H1 (cell line): ENCODE results near the gene ADNP. TPM values are rescaled to one million over a fixed set of nuclear protein-coding genes. Genes with fewer than 3 reads are reported as not detected.
A peak's percentile ranks its signal among the peaks of the same experiment; 100 is the strongest.

Experiments
- CTCF ChIA-PET: fragments of 300-600 bp; sonication (Branson Sonifier 250); formaldehyde crosslinking; loops from one replicate; lab custom pipeline; 2021; ENCODE audit not compliant: partially characterized antibody; lab: Charles Lee
- POLR2A ChIA-PET: fragments of 300-600 bp; sonication (Branson Sonifier 250); formaldehyde crosslinking; loops from one replicate; lab custom pipeline; 2021; ENCODE audit warnings: inconsistent platforms; ENCODE audit not compliant: partially characterized antibody; lab: Charles Lee
- DNase-seq, 2 experiments: peaks; one replicate each; pipeline versions ENCODE4 v3.0.0 to v3.0.0-alpha.2; 2010 to 2022; ENCODE audit warnings: low spot score in 2 of 2, low read depth in 1 of 2, mixed read lengths in 1 of 2
- FAIRE-seq: peaks from 2 replicates; lab custom pipeline; 2011; peaks lifted over from hg19 to GRCh38; lab: Jason Lieb, UNC
- H2AFZ ChIP-seq: 2 replicates; pipeline ENCODE4 v1.8.1; 2012; ENCODE audit warnings: low read length, inconsistent platforms
- H2AK5ac ChIP-seq: 2 replicates; pipeline ENCODE4 v1.6.1; 2013; ENCODE audit warnings: low read depth, low read length
- H2BK120ac ChIP-seq: replicated peaks from 2 replicates; pipeline ENCODE3; 2013; ENCODE audit warnings: low read depth, low read length, inconsistent platforms
- H2BK12ac ChIP-seq: 2 replicates; pipeline ENCODE4 v1.6.1; 2013; ENCODE audit warnings: low read depth, low read length
- H2BK15ac ChIP-seq: 2 replicates; pipeline ENCODE4 v1.6.1; 2013; ENCODE audit warnings: low read length
- H2BK20ac ChIP-seq: 2 replicates; pipeline ENCODE4 v1.6.1; 2013; ENCODE audit warnings: low read length
- H2BK5ac ChIP-seq: 2 replicates; pipeline ENCODE4 v1.6.1; 2013; ENCODE audit warnings: low read depth, low read length
- H3K14ac ChIP-seq: 2 replicates; pipeline ENCODE4 v1.6.1; 2013; ENCODE audit warnings: inconsistent platforms; ENCODE audit not compliant: insufficient read length
- H3K18ac ChIP-seq: 2 replicates; pipeline ENCODE4 v1.6.1; 2013; ENCODE audit warnings: low read length; ENCODE audit errors: extremely low read depth
- H3K23ac ChIP-seq: 2 replicates; pipeline ENCODE4 v1.6.1; 2013; ENCODE audit warnings: inconsistent platforms; ENCODE audit not compliant: insufficient read length
- H3K23me2 ChIP-seq: 2 replicates; pipeline ENCODE4 v1.6.1; 2013; ENCODE audit warnings: low read depth, low read length
- H3K27ac ChIP-seq: 2 replicates; pipeline ENCODE4 v1.6.1; 2011; ENCODE audit warnings: low read depth, low read length, inconsistent platforms
- H3K27me3 ChIP-seq, 4 experiments: replicated peaks in 1 of 4; 1 replicate in 1 of 4; 2 replicates in 3 of 4; pipeline versions ENCODE4 v1.6.1 to v1.8.1; 2011 to 2013; ENCODE audit warnings: low read length in 3 of 4, mild to moderate bottlenecking in 3 of 4, inconsistent platforms in 2 of 4, mixed read lengths in 2 of 4, moderate library complexity in 1 of 4; ENCODE audit not compliant: control insufficient read depth in 3 of 4, insufficient read depth in 3 of 4; ENCODE audit errors: extremely low read depth in 1 of 4
- H3K36me3 ChIP-seq, 4 experiments: 2 replicates each; pipeline versions ENCODE4 v1.6.1 to v1.8.1; 2011 to 2013; ENCODE audit warnings: mild to moderate bottlenecking in 4 of 4, low read length in 3 of 4, moderate library complexity in 2 of 4, control low read depth in 1 of 4, inconsistent platforms in 1 of 4; ENCODE audit not compliant: insufficient read depth in 4 of 4, control insufficient read depth in 2 of 4
- H3K4ac ChIP-seq: replicated peaks from 2 replicates; pipeline ENCODE3; 2013; ENCODE audit warnings: low read length, low read depth, mixed read lengths, inconsistent platforms; ENCODE audit not compliant: insufficient read length
- H3K4me1 ChIP-seq, 4 experiments: replicated peaks in 1 of 4; 1 replicate in 1 of 4; 2 replicates in 3 of 4; pipeline versions ENCODE4 v1.6.1 to v1.8.1; 2011 to 2013; ENCODE audit warnings: low read length in 3 of 4, inconsistent platforms in 2 of 4, mixed read lengths in 1 of 4; ENCODE audit not compliant: insufficient read depth in 4 of 4, control insufficient read depth in 3 of 4
- H3K4me2 ChIP-seq, 2 experiments: 2 replicates each; pipeline versions ENCODE4 v1.6.1 to v1.8.1; 2011 to 2013; ENCODE audit warnings: low read depth in 2 of 2, low read length in 2 of 2, control low read depth in 1 of 2, inconsistent platforms in 1 of 2, mild to moderate bottlenecking in 1 of 2; ENCODE audit not compliant: insufficient read depth in 1 of 2
- H3K4me3 ChIP-seq, 4 experiments: fragments of 200-600, 300-600 bp in 1 of 4; sonication (generic), shearing (Covaris generic), sonication (Bioruptor Twin) in 1 of 4; 2 replicates each; pipeline versions ENCODE4 v1.5.1 to v1.8.1; 2011 to 2016; ENCODE audit warnings: low read length in 4 of 4, low read depth in 3 of 4, control low read depth in 2 of 4, inconsistent platforms in 2 of 4, mild to moderate bottlenecking in 2 of 4, mixed read lengths in 1 of 4, moderate library complexity in 1 of 4; ENCODE audit not compliant: insufficient read depth in 2 of 4; ENCODE audit errors: extremely low read depth in 1 of 4
- H3K56ac ChIP-seq: replicated peaks from 2 replicates; pipeline ENCODE3; 2013; ENCODE audit warnings: low read depth, mild to moderate bottlenecking, mixed read lengths, low read length, inconsistent platforms; ENCODE audit not compliant: insufficient read length
- H3K79me1 ChIP-seq: 2 replicates; pipeline ENCODE4 v1.6.1; 2013; ENCODE audit warnings: low read depth, low read length, control low read depth
- H3K79me2 ChIP-seq, 2 experiments: 2 replicates each; pipeline versions ENCODE4 v1.6.1 to v1.8.1; 2012 to 2013; ENCODE audit warnings: low read length in 2 of 2, mild to moderate bottlenecking in 2 of 2, inconsistent platforms in 1 of 2; ENCODE audit not compliant: insufficient read depth in 2 of 2, control insufficient read depth in 1 of 2
- H3K9ac ChIP-seq, 4 experiments: replicated peaks in 1 of 4; 1 replicate in 1 of 4; 2 replicates in 3 of 4; pipeline versions ENCODE4 v1.6.1 to v1.8.1; 2011 to 2013; ENCODE audit warnings: low read depth in 3 of 4, low read length in 3 of 4, control low read depth in 2 of 4, mild to moderate bottlenecking in 2 of 4, moderate library complexity in 2 of 4, inconsistent platforms in 1 of 4; ENCODE audit errors: extremely low read depth in 1 of 4
- H3K9me3 ChIP-seq, 2 experiments: 2 replicates each; pipeline versions ENCODE4 v1.6.1 to v1.8.1; 2012 to 2013; ENCODE audit warnings: mild to moderate bottlenecking in 2 of 2, moderate library complexity in 2 of 2, control low read depth in 1 of 2, inconsistent platforms in 1 of 2, low read depth in 1 of 2, low read length in 1 of 2, mixed read lengths in 1 of 2; ENCODE audit not compliant: insufficient read depth in 2 of 2
- H4K20me1 ChIP-seq, 2 experiments: replicated peaks in 1 of 2; 2 replicates each; pipeline versions ENCODE3 to v1.8.1; 2011 to 2013; ENCODE audit warnings: inconsistent platforms in 2 of 2, low read length in 2 of 2, mild to moderate bottlenecking in 1 of 2; ENCODE audit not compliant: insufficient read depth in 2 of 2, control insufficient read depth in 1 of 2
- H4K5ac ChIP-seq: 2 replicates; pipeline ENCODE4 v1.6.1; 2013; ENCODE audit warnings: low read length, low read depth, mixed read lengths, inconsistent platforms; ENCODE audit not compliant: insufficient read length
- H4K8ac ChIP-seq: 2 replicates; pipeline ENCODE4 v1.8.0; 2013; ENCODE audit warnings: mild to moderate bottlenecking, moderate library complexity, low read length, inconsistent platforms; ENCODE audit not compliant: insufficient read depth; ENCODE audit errors: extremely low read depth
- H4K91ac ChIP-seq: replicated peaks from 2 replicates; pipeline ENCODE3; 2013; ENCODE audit warnings: low read length, mixed read lengths, inconsistent platforms; ENCODE audit not compliant: insufficient read length
- BACH1 ChIP-seq: IDR thresholded peaks from 2 replicates; pipeline ENCODE4 v1.6.1; 2012; ENCODE audit warnings: low read length, improper control_type of control experiment
- POLR2AphosphoS5 ChIP-seq: IDR thresholded peaks from 2 replicates; pipeline ENCODE4 v1.6.1; 2011; ENCODE audit warnings: low read depth, low read length
- WGBS, 2 experiments: shearing (Covaris generic) in 1 of 2; methylation state at CpG; one replicate each; pipeline versions ENCODE4 v1.1.6 to v1.1.7; 2013 to 2015; ENCODE audit warnings: low lambda C conversion rate in 2 of 2, mixed read lengths in 2 of 2, inconsistent platforms in 1 of 2, low coverage in 1 of 2, missing lambda C conversion rate in 1 of 2; ENCODE audit not compliant: insufficient replicate concordance in 2 of 2, insufficient coverage in 1 of 2, insufficient read length in 1 of 2; ENCODE audit errors: extremely low coverage in 1 of 2, missing lambda C conversion rate in 1 of 2; 5-methylcytosine and 5-hydroxymethylcytosine counted together
- polyA plus RNA-seq, 7 experiments: library from polyadenylated mRNA; depleted of rRNA in 3 of 7; stranded (reverse) in 5 of 7; unstranded in 2 of 7; fragments of >200 nt in 5 of 7; fragments of 200-250 nt in 2 of 7; gene quantifications; 1 replicate in 5 of 7; 2 replicates in 1 of 7; 4 replicates in 1 of 7; pipeline versions ENCODE4 v1.2.1 to v1.2.3, GENCODE V29; 2011 to 2013; ENCODE audit warnings: missing spikeins in 2 of 7, mixed read lengths in 2 of 7
- total RNA-seq: library from RNA; stranded (reverse); fragmentation: NEBNext Ultra II Directional; extraction: Animal tissue kit (Norgen Biotek cat#: 25700); gene quantifications from 2 replicates; pipeline ENCODE4 v1.2.1, GENCODE V29; 2021

The ADNP gene
- total and polyA plus RNA-seq, 2 of the 8 experiments (the other 6 are each of a cell fraction or from before 2014, with no cell fraction given) = 31.6 to 123 TPM

- Histone ChIP-seq H3K9ac (no peak overlapping the region), H3K27me3 (no peaks in the 10 kb centered on the region), H3K4ac (no peak overlapping the region), H3K27ac (no peak overlapping the region), H2BK120ac (no peak overlapping the region), H3K4me3 (no peak overlapping the region), H3K36me3 (peaks cover 0 to 54% (median 5%) of the 10 kb centered on the region in 4 experiments; a peak in 6 of 8 replicates), H3K79me2 (peaks cover 71 to 100% of the 10 kb centered on the region in 2 experiments), H4K5ac (no peak overlapping the region), H4K91ac (no peak overlapping the region), H3K4me1 (peaks cover 0 to 11% (median 6%) of the 10 kb centered on the region in 4 experiments; a peak in 4 of 7 replicates), H2BK5ac (no peak overlapping the region), H2AK5ac (no peak overlapping the region), H3K9me3 (no peaks in the 10 kb centered on the region), H3K4me2 (no peak overlapping the region), H3K18ac (no peak overlapping the region), H4K8ac (no peak overlapping the region), H3K56ac (no peak overlapping the region), H3K14ac (no peak overlapping the region)
- DNase-seq = no peak
- ChIA-PET POLR2A (interaction anchor here (1.0 to 13.9 kb wide), 5 partner anchors 8 to 27 kb away, joined by 3 to 206 read pairs (median 5); partner anchors contain the start of gene ADNP), CTCF (interaction anchor here (0.7 to 1.5 kb wide), 5 partner anchors 14 to 129 kb away, joined by 3 to 6 read pairs (median 4); partner anchors contain the start of gene BCAS4)
- TF ChIP-seq POLR2AphosphoS5 (peak; percentile 64; the same call in 1 of the 2 replicates), BACH1 (no peak)
- TF ChIP-seq, all 59 proteins: peak for 1
- 87% methylated on average over 8 of the region's 8 CpGs; no CpG with 5 or more reads in 1 of the 2 experiments for WGBS, 2 experiments
- no peak for FAIRE-seq
- H3K23me2 ChIP-seq = no peaks in the 10 kb centered on the region
- peaks cover 43 to 61% of the 10 kb centered on the region in 2 experiments for H4K20me1 ChIP-seq
- H2BK20ac ChIP-seq = no peak overlapping the region
- H2BK15ac ChIP-seq = no peak overlapping the region
- H3K23ac ChIP-seq = no peak overlapping the region
- peaks cover 2% of the 10 kb centered on the region; the same call in 1 of the 2 replicates for H3K79me1 ChIP-seq
- no peak overlapping the region for H2BK12ac ChIP-seq
- no peak overlapping the region for H2AFZ ChIP-seq
These were observed 9.3 kb downstream of the ADNP start for GRCh38 chr20:50921803-50922501.
